Fibroblast of villous mesenchyme (primary cell): ENCODE results near the gene NEK5. TPM values are rescaled to one million over a fixed set of nuclear protein-coding genes. Genes with fewer than 3 reads are reported as not detected.

Experiments
- DNase-seq: peaks from one replicate; pipeline ENCODE4 v3.0.0-alpha.2; 2010; ENCODE audit warnings: low read depth
- H3K4me3 ChIP-seq: 2 replicates; pipeline ENCODE4 v1.5.1; 2011; ENCODE audit warnings: low read depth, mild to moderate bottlenecking, low read length
- CTCF ChIP-seq: IDR thresholded peaks from 2 replicates; pipeline ENCODE4 v1.5.1; 2012; ENCODE audit warnings: low read depth, mild to moderate bottlenecking, low read length; ENCODE audit not compliant: insufficient read depth
- total RNA-seq: library from RNA; depleted of rRNA; stranded (reverse); fragments of >200 nt; gene quantifications from 2 replicates; pipeline ENCODE4 v1.2.3, GENCODE V29; 2012

NEK5 gene
- total RNA-seq, 1 donor: under 0.01 TPM

GRCh38 chr13:51998723-51999509, 130.0 kb downstream of the NEK5 start:
- H3K4me3 ChIP-seq: no peak overlapping the region
- no peak for TF ChIP-seq CTCF
- no peak for DNase-seq

- TF ChIP-seq CTCF: no peak
- H3K4me3 ChIP-seq: no peak overlapping the region
- no peak for DNase-seq
These were observed 131.1 kb downstream of the NEK5 start for GRCh38 chr13:51997641-51998330.

- TF ChIP-seq CTCF: no peak
- DNase-seq: no peak
- no peak overlapping the region for H3K4me3 ChIP-seq
These were observed 131.7 kb downstream of the NEK5 start for GRCh38 chr13:51997186-51997585.

- TF ChIP-seq CTCF: no peak
- no peak overlapping the region for H3K4me3 ChIP-seq
- DNase-seq: no peak
These were observed 132.2 kb downstream of the NEK5 start for GRCh38 chr13:51996641-51997040.

GRCh38 chr13:51995677-51996551, 133.0 kb downstream of the NEK5 start:
- no peak overlapping the region for H3K4me3 ChIP-seq
- no peak for TF ChIP-seq CTCF
- DNase-seq: no peak

- no peak for TF ChIP-seq CTCF
- H3K4me3 ChIP-seq: no peak overlapping the region
- no peak for DNase-seq
These were observed 135.2 kb downstream of the NEK5 start for GRCh38 chr13:51993713-51994112.
